Fibroblast of lung (primary cell): ENCODE results near the gene COL18A1.

Experiments used
- CTCF ChIP-seq, 2 donors: IDR thresholded peaks in 1 of 2; conservative IDR thresholded peaks in 1 of 2; 1 replicate in 1 of 2; 2 replicates in 1 of 2; pipeline ENCODE4 v1.5.1; 2011 to 2012; ENCODE audit warnings: low read length in 2 of 2, control low read depth in 1 of 2, inconsistent platforms in 1 of 2, low read depth in 1 of 2, mild to moderate bottlenecking in 1 of 2
- EZH2 ChIP-seq: IDR thresholded peaks from 2 replicates; pipeline ENCODE4 v1.5.1; 2012; ENCODE audit warnings: low read length, control low read depth, mild to moderate bottlenecking; ENCODE audit errors: missing control alignments

- TF ChIP-seq CTCF (conservative IDR thresholded peaks at IDR 0.05 in 1 of 2, IDR thresholded peaks at IDR 0.05 in 1 of 2; ENCODE audit: low read depth in 1 of 2, low read length in 2 of 2) = no peak
- TF ChIP-seq EZH2 = no peak
Observed at GRCh38 chr21:45390831-45391742, 13.9 kb upstream of the COL18A1 start.
